ENCODE measurements around the gene DERL3.
"Not testable (repeated sequence)": the region's sequence is repeated elsewhere in the genome, so short reads cannot be mapped to it uniquely, and the experiment has no call there.

DERL3 gene

GRCh38 chr22:23838681-23839468 lies at the start of gene DERL3:
Gene DERL3 (minus strand): TSS chr22:23839006. CDS start chr22:23838987, 19 bp downstream.
- DNase-seq: peak; percentile 97

DNA sequence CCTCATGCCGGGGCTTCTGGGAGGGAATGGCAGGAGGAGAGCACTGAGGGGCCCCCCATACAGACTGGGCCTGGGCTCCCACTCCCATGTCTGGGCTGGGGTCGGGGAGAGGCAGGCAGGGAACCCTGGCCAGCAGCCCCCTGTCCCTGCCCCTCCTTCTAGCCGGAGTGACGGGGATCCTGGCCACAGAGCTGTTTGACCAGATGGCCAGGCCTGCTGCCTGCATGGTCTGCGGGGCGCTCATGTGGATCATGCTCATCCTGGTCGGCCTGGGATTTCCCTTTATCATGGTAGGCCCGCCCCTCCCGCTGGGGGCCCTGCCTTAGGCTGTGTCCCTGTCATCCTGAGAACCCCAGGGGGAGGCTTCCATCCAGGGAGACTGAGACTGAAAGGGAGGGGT lies 45.3 kb upstream of the DERL3 start:
- DNase-seq: no peak

- no peak for DNase-seq
Observed at GRCh38 chr22:23883658-23884057, 44.9 kb upstream of the DERL3 start.

- no peak for DNase-seq
Observed at GRCh38 chr22:23882370-23882769, 43.6 kb upstream of the DERL3 start.

GRCh38 chr22:23878219-23878618 lies 39.4 kb upstream of the DERL3 start:
- no peak for DNase-seq

DNA sequence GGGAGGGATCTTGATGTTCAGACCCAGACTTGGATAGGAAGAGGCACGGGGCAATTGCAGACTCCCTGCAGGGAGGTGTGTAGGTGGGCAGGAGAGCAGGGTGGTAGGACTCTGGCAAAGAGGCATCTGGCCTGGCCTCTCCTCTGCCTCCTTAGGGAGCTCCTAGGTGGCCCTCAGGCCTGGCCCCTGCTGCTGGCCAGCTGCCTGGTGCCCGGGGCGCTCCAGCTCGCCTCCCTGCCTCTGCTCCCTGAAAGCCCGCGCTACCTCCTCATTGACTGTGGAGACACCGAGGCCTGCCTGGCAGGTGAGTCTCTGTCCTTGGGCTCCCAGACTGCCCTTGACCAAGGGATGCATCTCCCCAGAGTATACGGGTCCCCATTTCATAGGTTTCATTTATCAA lies 38.8 kb upstream of the DERL3 start:
- DNase-seq: no peak

GRCh38 chr22:23875801-23876200 lies 37.0 kb upstream of the DERL3 start:
- no peak for DNase-seq

- DNase-seq: no peak
Observed at GRCh38 chr22:23874871-23875270, 36.1 kb upstream of the DERL3 start.

- no peak for DNase-seq
Observed at GRCh38 chr22:23868580-23868979, 29.8 kb upstream of the DERL3 start.

DNA sequence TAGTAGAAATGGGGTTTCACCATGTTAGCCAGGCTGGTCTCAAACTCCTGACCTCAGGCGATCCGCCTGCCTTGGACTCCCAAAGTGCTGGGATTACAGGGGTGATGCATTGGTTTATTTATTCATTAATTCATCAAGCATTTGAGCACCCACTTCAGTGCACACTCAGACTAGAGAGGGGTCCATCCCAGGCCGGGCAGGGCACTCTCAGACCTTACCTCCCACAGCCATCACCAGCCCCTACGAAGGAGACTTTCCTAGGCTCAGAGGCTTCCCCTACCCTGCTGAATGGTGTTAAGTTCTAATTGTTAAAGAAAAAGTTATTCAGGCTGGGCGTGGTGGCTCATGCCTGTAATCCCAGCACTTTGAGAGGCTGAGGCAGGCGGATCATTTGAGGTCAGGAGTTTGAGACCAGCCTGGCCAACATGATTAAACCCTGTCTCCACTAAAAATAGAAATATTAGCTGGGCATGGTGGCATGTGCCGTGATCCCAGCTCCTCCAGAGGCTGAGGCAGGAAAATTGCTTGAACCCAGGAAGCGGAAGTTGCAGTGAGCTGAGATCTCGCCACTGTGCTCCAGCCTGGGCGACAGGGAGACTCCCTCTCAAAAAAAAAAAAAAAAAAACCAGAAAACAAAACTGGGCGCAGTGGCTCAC lies 25.8 kb upstream of the DERL3 start:
- DNase-seq: not testable (repeated sequence)

- peak; percentile 42 for DNase-seq
Observed at GRCh38 chr22:23862103-23862502, 23.3 kb upstream of the DERL3 start.

DNA sequence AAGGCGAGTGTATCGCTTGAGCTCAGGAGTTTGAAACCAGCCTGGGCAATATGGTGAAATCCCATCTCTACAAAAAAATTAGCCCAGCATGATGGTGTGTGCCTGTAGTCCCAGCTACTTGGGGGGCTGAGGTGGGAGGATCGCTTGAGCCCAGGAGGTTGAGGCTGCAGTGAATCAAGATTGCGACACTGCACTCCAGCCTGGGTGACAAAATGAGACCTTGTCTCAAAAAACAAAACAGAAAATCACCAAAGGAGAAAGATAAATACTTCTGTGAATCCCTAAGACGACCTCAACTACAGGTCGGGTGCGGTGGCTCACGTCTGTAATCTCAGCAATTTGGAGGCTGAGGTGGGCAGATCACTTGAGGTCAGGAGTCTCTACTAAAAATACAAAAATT lies 21.4 kb upstream of the DERL3 start:
- not testable (repeated sequence) for DNase-seq

DNA sequence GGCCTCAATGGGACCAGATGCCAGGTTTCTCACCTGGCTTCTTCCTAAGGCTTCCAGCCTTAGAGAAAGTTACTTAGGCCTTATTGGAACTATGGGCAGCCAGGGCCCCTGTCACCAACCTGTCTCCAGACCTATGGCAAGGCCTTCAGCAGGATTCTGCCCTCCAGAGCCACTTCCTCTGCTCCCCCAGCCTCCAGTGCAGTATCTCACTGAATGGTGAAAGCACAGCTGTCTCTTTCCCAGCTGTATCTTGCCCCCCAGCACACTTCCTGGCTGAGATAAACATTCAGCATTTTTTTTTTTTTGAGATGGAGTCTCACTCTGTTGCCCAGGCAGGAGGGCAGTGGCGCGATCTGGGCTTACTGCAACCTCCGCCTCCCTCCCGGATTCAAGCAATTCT lies 20.4 kb upstream of the DERL3 start:
- no peak for DNase-seq

GRCh38 chr22:23858484-23858815 lies 19.6 kb upstream of the DERL3 start:
- no peak for DNase-seq

DNA sequence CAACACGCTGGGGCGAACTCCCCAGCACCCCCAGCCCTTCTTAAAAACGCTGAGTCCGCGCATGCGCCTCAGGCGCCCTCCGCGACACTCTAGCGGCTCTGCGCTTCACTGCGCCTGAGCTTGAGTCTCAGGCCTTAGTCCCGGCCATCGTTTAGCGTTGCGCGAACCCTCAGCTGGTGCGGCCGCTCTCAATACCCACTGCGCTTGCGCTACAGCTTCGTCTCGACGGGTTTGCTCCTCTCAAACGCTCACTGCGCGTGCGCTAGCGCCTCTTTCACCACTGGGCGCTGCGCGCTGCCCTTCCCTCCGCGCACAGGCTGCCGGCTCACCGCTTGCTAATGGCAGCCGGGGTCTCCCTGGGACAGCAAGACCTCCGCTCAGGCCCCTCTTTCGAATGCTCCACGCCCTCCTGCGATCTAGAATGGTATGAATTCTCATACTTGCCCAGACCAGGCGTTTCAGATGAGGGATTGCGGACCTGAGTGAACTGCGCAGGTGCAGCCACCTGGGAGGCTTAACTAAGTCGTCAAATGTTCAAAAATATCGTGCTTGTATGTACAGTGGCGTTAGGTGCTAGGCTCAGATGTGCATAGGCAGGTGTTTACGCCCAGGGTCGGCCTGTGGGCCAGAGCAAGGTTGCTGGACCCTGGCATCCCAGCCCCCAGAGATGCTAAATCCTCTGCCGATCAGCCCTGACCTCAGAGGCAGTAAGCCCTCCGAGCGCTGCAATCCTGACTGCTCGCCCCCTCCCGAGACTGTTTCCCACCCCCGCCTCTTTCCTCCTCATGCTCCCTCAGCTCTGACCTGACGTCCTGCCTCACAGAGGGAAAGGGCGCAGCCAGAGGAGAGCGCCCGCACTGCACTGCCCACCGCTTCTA lies 19.0 kb upstream of the DERL3 start, which contains the start of gene SLC2A11:
SLC2A11 (plus strand) TSS at position 270 of the 878 bp plus-strand sequence; CDS start at position 395, 125 bp downstream.
- DNase-seq: peak; percentile 97

GRCh38 chr22:23856721-23857605 lies 18.2 kb upstream of the DERL3 start:
- peak; percentile 42 for DNase-seq

DNA sequence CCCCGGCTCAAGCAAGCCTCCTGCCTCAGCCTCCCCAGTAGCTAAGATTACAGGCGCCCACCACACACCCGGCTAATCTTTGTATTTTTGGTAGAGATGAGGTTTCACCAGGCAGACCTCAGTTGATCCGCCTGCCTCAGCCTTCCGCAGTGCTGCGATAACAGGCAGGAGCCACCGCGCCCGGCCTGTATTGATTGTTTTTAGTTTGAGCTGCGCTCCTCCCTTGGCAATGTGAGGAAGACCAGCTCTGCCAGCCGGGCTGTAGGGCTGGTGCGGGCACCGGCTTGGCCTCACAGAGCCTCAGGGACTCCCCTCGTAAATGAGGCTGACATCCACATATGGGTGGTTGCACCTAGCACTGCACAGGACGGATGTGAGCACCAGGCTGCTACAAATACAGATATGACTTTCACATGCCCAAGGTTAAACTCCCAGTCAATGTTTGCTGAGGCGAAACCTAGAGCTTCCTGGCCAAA lies 11.4 kb upstream of the DERL3 start:
- DNase-seq: no peak

DNA sequence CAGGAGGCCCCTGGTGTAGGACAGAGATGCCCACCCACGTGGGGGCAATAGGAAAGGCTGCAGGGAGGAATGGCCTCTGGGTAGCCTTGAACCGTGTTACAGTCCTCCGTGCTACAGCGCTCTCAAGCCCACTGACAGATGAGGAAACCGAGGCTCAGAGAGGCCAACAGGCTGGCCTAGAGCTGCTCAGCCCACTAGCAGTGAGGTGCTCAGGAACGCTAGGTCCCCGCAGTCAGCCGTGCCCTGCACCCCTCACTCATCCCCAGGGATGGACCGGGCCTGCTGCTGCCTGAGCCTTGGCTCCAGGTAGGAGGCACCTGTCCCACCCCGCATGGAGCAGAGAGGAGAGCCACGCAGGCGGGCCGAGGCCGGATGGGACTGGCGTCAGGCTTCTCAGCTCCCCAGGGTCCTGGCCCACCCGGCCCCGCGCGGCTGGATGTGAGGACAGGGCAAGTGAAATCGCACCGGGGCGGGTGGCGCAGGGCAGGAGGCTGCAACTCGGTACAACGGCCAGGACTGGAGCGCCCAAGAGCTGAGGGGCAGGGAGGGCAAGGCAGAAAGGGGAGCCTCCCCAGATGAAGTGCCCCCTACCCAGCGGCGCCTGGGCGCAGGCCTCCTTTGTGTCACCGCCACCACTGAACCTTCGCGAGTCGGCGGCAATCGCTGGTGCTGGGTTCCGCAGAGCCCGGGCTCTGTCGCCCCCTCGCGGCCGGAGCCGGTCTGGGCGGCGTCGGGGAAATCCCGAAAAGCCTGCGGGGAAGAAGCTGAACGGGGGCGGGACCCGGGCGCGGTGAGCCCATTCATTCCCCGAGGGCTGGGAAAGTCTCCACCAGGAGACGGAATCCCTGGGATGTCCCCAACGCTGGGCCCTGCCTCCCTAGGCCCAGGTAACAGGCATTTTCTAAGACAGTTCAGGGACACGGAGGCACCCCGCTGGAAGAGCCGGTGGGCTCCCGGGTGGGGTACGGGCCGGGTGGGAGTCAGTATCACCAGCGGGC lies 10.5 kb upstream of the DERL3 start:
- peak; percentile 73 for DNase-seq

GRCh38 chr22:23847991-23848864 lies 9.4 kb upstream of the DERL3 start:
- no peak for DNase-seq

Measured in fibroblast of skin of right biceps (primary cell).